ENCODE measurements around the gene TMEM139. TPM values are rescaled to one million over a fixed set of nuclear protein-coding genes. Genes with fewer than 3 reads are reported as not detected.
"Not testable (repeated sequence)": the region's sequence is repeated elsewhere in the genome, so short reads cannot be mapped to it uniquely, and the experiment has no call there.

Gene TMEM139
- total RNA-seq, 1 donor from 2014 or later: not detected

- DNase-seq (ENCODE audit: extremely low spot score, unreplicated experiment): no peak
- no peaks in the 10 kb centered on the region for H3K27me3 Mint-ChIP-seq (ENCODE audit: unreplicated experiment)
- H3K4me1 Mint-ChIP-seq (ENCODE audit: unreplicated experiment): peaks cover 38% of the 10 kb centered on the region
- H3K36me3 Mint-ChIP-seq (ENCODE audit: unreplicated experiment): peaks cover 10% of the 10 kb centered on the region
- peak overlapping the region; percentile 87 for H3K4me3 Mint-ChIP-seq (ENCODE audit: unreplicated experiment)
- H3K27ac Mint-ChIP-seq (ENCODE audit: unreplicated experiment): peak overlapping the region; percentile 90
- no peak for TF ChIP-seq CTCF (IDR thresholded peaks at IDR 0.05)
- no peaks in the 10 kb centered on the region for H3K9me3 Mint-ChIP-seq (ENCODE audit: unreplicated experiment)
Observed at GRCh38 chr7:143287339-143287934, 2.7 kb downstream of the TMEM139 start.

DNA sequence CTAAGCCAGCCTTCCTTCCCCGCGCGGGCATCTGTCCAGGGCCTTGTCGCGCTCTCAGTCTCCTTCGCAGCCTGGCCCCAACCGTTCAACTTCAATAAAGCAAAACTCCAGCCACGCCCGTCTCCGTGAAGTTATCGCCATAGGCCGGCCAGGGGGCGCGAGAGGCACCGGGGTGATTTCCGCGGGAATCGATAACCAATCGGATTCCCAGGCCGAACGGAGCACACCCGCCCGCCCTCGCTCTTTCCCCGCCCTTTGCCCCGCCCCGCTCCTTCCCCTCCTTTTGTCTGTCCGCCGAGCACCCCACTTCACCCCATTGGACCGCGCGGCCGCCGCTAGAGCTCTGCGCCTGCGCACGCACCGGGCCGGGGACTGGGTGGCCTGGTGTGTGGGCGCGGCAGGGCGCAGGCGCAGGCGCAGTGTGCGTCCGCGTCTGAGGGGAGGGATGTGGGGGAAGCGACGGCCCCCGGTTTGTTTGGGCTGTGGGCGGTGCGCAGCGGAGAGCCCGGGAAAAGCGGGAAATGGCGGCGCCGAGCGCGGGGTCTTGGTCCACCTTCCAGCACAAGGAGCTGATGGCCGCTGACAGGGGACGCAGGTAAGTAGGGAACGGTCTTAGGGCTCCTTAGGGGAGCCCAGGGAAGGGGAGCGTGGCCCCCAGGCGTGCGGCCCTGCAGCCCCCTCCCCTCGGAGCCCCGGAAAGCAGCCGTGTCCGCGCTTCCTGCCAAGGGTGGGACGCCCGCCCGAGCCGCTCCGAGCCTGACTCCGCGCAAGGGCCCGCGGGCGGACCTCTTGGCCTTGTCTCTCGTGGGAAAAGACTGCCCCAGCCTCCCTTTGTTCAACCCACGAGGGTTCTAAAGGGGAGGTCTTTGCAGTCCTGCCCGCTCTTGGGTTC, 3.4 kb downstream of the TMEM139 start, which contains the start of gene CASP2:
Gene CASP2 (plus strand): TSS at position 417 of the 892 bp plus-strand sequence. CDS start 105 bp downstream, at position 522.
- Mint-ChIP-seq H3K27ac (ENCODE audit: unreplicated experiment) (peak within 1 kb of the TSS; percentile 90), H3K27me3 (ENCODE audit: unreplicated experiment) (no peaks in the 10 kb centered on the region), H3K36me3 (ENCODE audit: unreplicated experiment) (peaks cover 14% of the 10 kb centered on the region), H3K4me3 (ENCODE audit: unreplicated experiment) (peak within 1 kb of the TSS; percentile 87), H3K4me1 (ENCODE audit: unreplicated experiment) (peaks cover 38% of the 10 kb centered on the region), H3K9me3 (ENCODE audit: unreplicated experiment) (no peaks in the 10 kb centered on the region)
- peak; percentile 99 for DNase-seq (ENCODE audit: extremely low spot score, unreplicated experiment)
- peak; percentile 51 for TF ChIP-seq CTCF (IDR thresholded peaks at IDR 0.05)

DNA sequence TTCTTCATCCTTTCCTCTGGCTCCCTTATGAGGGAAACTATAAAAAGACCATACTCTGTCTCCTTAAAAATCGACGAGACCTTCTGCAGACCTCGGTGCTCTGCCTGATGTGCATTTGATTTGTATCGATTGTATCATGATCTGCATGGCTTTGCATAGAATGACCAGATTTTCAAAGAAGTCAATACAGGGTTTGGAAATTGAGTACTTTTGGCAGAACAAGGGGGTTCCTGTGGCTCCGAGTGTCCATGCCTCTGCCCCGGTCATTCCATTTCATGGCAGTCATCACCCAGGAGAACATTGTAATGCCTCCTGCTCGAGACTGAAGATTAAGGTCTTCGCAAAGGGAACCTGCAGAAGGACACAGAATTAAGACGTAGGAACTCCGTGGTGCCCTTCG, 4.1 kb downstream of the TMEM139 start:
- Mint-ChIP-seq H3K9me3 (ENCODE audit: unreplicated experiment) (no peaks in the 10 kb centered on the region), H3K27ac (ENCODE audit: unreplicated experiment) (peak overlapping the region; percentile 86), H3K4me1 (ENCODE audit: unreplicated experiment) (peaks cover 35% of the 10 kb centered on the region), H3K36me3 (ENCODE audit: unreplicated experiment) (peaks cover 17% of the 10 kb centered on the region), H3K4me3 (ENCODE audit: unreplicated experiment) (peak overlapping the region; percentile 87), H3K27me3 (ENCODE audit: unreplicated experiment) (no peaks in the 10 kb centered on the region)
- TF ChIP-seq CTCF (IDR thresholded peaks at IDR 0.05): no peak
- DNase-seq (ENCODE audit: extremely low spot score, unreplicated experiment): no peak

- no peak for DNase-seq (ENCODE audit: extremely low spot score, unreplicated experiment)
- Mint-ChIP-seq H3K36me3 (ENCODE audit: unreplicated experiment) (peaks cover 23% of the 10 kb centered on the region), H3K4me3 (ENCODE audit: unreplicated experiment) (peak overlapping the region; percentile 87), H3K27ac (ENCODE audit: unreplicated experiment) (peak overlapping the region; percentile 86), H3K4me1 (ENCODE audit: unreplicated experiment) (peaks cover 33% of the 10 kb centered on the region), H3K9me3 (ENCODE audit: unreplicated experiment) (no peaks in the 10 kb centered on the region), H3K27me3 (ENCODE audit: unreplicated experiment) (no peaks in the 10 kb centered on the region)
- TF ChIP-seq CTCF (IDR thresholded peaks at IDR 0.05): no peak
Observed at GRCh38 chr7:143289421-143289820, 4.7 kb downstream of the TMEM139 start.

DNA sequence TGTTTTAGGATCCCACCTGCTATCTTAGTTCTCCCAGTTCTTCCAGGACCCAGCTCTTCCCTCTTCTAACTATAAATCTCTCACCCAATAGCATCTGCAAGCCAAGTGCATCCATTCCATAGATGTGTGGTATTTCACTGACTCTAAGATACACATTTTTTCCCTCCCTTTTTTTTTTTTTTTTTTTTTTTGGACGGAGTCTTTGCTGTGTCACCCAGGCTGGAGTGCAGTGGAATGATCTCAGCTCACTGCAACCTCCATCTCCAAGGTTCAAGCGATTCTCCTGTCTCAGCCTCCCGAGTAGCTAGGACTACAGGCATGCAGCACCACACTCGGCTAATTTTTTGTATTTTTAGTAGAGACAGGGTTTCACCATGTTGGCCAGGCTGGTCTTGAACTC, 5.1 kb downstream of the TMEM139 start:
- peak overlapping the region; percentile 87 for H3K4me3 Mint-ChIP-seq (ENCODE audit: unreplicated experiment)
- H3K9me3 Mint-ChIP-seq (ENCODE audit: unreplicated experiment); H3K27me3 Mint-ChIP-seq (ENCODE audit: unreplicated experiment); DNase-seq (ENCODE audit: extremely low spot score, unreplicated experiment): not testable (repeated sequence)
- H3K27ac Mint-ChIP-seq (ENCODE audit: unreplicated experiment): peak overlapping the region; percentile 86
- peaks cover 27% of the 10 kb centered on the region for H3K36me3 Mint-ChIP-seq (ENCODE audit: unreplicated experiment)
- peaks cover 33% of the 10 kb centered on the region for H3K4me1 Mint-ChIP-seq (ENCODE audit: unreplicated experiment)
